Cardiac muscle cell (in vitro differentiated cells and primary cell): Measurements from ENCODE around the gene MYOM3. TPM values are rescaled to one million over a fixed set of nuclear protein-coding genes. Genes with fewer than 3 reads are reported as not detected.

Experiments used
- DNase-seq, 2 donors: peaks; one replicate each; pipeline versions ENCODE4 v3.0.0 to v3.0.0-alpha.2; 2010 to 2017; ENCODE audit warnings: low read depth in 1 of 2, low spot score in 1 of 2
- H3K27ac ChIP-seq: fragments of 200-600 bp; sonication (generic); 2 replicates; pipeline ENCODE4 v1.5.1; 2016
- H3K27me3 ChIP-seq: fragments of 200-600 bp; sonication (generic); 2 replicates; pipeline ENCODE4 v1.6.0; 2016; ENCODE audit warnings: control low read depth
- H3K36me3 ChIP-seq: fragments of 200-600 bp; sonication (generic); 2 replicates; pipeline ENCODE4 v1.5.1; 2016; ENCODE audit warnings: control low read depth
- H3K4me1 ChIP-seq: fragments of 200-600 bp; sonication (generic); 2 replicates; pipeline ENCODE4 v1.8.1; 2017; ENCODE audit warnings: low read depth, mild to moderate bottlenecking, mixed run types
- H3K4me3 ChIP-seq: fragments of 200-600 bp; sonication (generic); 2 replicates; pipeline ENCODE4 v1.5.1; 2016; ENCODE audit warnings: mild to moderate bottlenecking
- H3K9me3 ChIP-seq: fragments of 200-600 bp; sonication (generic); 2 replicates; pipeline ENCODE4 v1.5.1; 2017; ENCODE audit warnings: low read depth, mild to moderate bottlenecking, control low read depth
- CTCF ChIP-seq: IDR thresholded peaks from 2 replicates; pipeline ENCODE4 v1.5.1; 2012; ENCODE audit warnings: low read depth, mild to moderate bottlenecking, low read length
- polyA plus RNA-seq: library from polyadenylated mRNA; unstranded; fragments of >200 nt; fragmentation: Nextera tagmentation; extraction: Ambion mirVana; gene quantifications from 2 replicates; pipeline ENCODE4 v1.2.1, GENCODE V29; 2016
- total RNA-seq: library from RNA; depleted of rRNA; stranded (reverse); fragments of >200 nt; gene quantifications from 2 replicates; pipeline ENCODE4 v1.2.3, GENCODE V29; 2016

Gene MYOM3
- total and polyA plus RNA-seq, 2 experiments from 2014 or later, result 0.71 TPM; not detected in 1

GRCh38 chr1:24086466-24086865 lies 25.5 kb downstream of the MYOM3 start:
- Histone ChIP-seq H3K27me3 (no peaks in the 10 kb centered on the region), H3K27ac (no peak overlapping the region), H3K36me3 (no peaks in the 10 kb centered on the region), H3K4me3 (no peak overlapping the region), H3K4me1 (no peaks in the 10 kb centered on the region), H3K9me3 (no peaks in the 10 kb centered on the region)
- no peak for TF ChIP-seq CTCF
- no peak for DNase-seq

DNA sequence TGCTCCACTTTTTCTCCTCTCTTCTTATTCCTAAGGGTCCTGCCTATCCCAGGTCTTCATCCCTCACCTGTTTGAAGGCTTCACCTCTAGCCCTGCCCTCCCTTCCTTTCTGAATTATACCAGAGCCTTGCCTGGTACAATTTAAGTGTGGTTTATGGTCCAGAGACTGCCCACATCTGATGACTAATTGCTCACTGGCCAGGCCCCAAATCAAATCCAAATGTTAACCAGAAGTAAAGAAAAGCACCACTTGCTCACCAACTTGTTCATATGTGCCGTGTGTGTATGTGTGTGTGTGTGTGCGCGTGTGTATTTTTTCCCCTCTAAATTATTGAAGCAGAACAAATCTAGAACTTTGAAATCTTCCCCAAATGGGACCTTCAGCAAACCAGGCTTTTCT lies 26.4 kb downstream of the MYOM3 start:
- no peaks in the 10 kb centered on the region for H3K27me3 ChIP-seq
- H3K4me3 ChIP-seq, result no peak overlapping the region
- H3K4me1 ChIP-seq, result no peaks in the 10 kb centered on the region
- DNase-seq, result peak in 1 of 2 donors; percentile 21
- no peak for TF ChIP-seq CTCF
- H3K9me3 ChIP-seq, result no peaks in the 10 kb centered on the region
- no peaks in the 10 kb centered on the region for H3K36me3 ChIP-seq
- H3K27ac ChIP-seq, result no peak overlapping the region

GRCh38 chr1:24085007-24085406 lies 26.9 kb downstream of the MYOM3 start:
- H3K27ac ChIP-seq, result no peak overlapping the region
- H3K4me1 ChIP-seq, result no peaks in the 10 kb centered on the region
- no peaks in the 10 kb centered on the region for H3K27me3 ChIP-seq
- no peak for DNase-seq
- no peak for TF ChIP-seq CTCF
- no peak overlapping the region for H3K4me3 ChIP-seq
- H3K9me3 ChIP-seq, result no peaks in the 10 kb centered on the region
- no peaks in the 10 kb centered on the region for H3K36me3 ChIP-seq

GRCh38 chr1:24084050-24084449 lies 27.9 kb downstream of the MYOM3 start:
- no peak for TF ChIP-seq CTCF
- no peaks in the 10 kb centered on the region for H3K9me3 ChIP-seq
- H3K27ac ChIP-seq, result no peak overlapping the region
- no peaks in the 10 kb centered on the region for H3K36me3 ChIP-seq
- no peaks in the 10 kb centered on the region for H3K27me3 ChIP-seq
- no peak overlapping the region for H3K4me3 ChIP-seq
- H3K4me1 ChIP-seq, result no peaks in the 10 kb centered on the region
- peak in 1 of 2 donors; percentile 18 for DNase-seq

GRCh38 chr1:24082372-24082771 lies 29.6 kb downstream of the MYOM3 start:
- Histone ChIP-seq H3K27ac (no peak overlapping the region), H3K9me3 (no peaks in the 10 kb centered on the region), H3K4me1 (no peaks in the 10 kb centered on the region), H3K4me3 (no peak overlapping the region), H3K27me3 (no peaks in the 10 kb centered on the region), H3K36me3 (no peaks in the 10 kb centered on the region)
- no peak for TF ChIP-seq CTCF
- no peak for DNase-seq

DNA sequence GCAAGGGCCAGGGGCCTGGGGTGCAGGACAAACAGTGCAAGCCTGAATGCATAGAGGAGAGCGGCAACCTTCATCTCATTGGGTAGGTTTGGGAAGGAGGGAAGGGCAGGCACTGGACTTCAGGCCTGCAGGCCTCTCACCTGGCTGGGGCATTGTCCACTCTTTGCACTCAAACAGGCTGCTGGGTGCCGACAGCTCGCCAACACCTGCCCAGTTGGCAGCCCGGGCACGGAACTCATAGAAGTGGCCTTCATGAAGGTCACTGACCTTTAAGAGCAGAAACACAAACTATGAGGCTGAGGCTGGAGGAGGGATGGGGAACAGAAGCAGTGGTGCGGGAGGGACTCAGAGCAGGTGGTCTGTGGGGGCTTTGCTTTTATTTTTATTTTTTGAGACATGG lies 30.7 kb downstream of the MYOM3 start:
- DNase-seq, result no peak
- H3K27me3 ChIP-seq, result no peaks in the 10 kb centered on the region
- no peak overlapping the region for H3K27ac ChIP-seq
- TF ChIP-seq CTCF, result no peak
- H3K9me3 ChIP-seq, result no peaks in the 10 kb centered on the region
- no peak overlapping the region for H3K4me3 ChIP-seq
- H3K4me1 ChIP-seq, result no peaks in the 10 kb centered on the region
- no peaks in the 10 kb centered on the region for H3K36me3 ChIP-seq
